Endothelial cell of hepatic sinusoid (primary cell): ENCODE measurements around the gene LMX1A.

Experiments
- in situ Hi-C: cut with HindIII; loops from 2 replicates; pipeline ENCODE4 v1.10.0; 2017; ENCODE audit warnings: low sequenced_read_pairs

Gene LMX1A

GRCh38 chr1:165226326-165226725 lies 130.2 kb downstream of the LMX1A start:
- in situ Hi-C loops = no loop called here

DNA sequence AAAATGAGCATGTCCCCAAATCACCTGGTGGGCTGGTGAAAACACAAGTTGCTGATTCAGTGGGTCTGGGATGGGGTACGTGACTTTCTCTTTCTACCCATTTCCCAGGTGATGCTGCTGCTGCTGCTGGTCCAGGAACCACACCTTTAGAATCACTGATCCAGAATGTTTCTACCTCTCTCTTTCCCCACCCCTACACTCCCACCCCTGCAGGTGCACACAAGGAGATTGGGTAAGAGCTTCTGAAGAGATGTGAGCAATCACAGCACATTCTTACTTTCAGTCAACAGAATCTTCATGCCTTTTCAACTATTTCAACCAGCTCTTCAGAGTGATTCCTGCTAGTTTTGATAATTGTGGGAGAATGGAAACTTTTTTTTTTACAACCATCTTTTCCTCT lies 130.9 kb downstream of the LMX1A start:
- in situ Hi-C loops = no loop called here

GRCh38 chr1:165225062-165225461 lies 131.5 kb downstream of the LMX1A start:
- in situ Hi-C loops = no loop called here

DNA sequence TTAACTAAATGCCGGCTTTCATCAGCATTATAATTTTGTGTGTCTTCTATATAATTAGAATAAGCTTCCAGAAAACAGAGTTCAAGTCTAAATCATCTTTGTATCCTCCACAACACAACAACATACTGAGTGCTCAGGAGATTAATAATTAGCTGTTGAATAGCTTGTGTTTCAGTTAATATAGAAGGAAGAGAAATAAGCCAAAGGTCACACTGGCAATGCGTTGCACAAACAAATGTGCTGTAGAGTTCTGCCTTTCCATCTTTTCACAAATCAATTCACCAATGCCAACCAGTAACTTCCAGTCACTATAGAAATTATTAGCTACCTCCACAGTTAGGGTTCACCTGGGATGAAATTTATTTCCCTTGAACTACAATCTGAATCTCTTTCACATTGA lies 132.0 kb downstream of the LMX1A start:
- in situ Hi-C loops = no loop called here

DNA sequence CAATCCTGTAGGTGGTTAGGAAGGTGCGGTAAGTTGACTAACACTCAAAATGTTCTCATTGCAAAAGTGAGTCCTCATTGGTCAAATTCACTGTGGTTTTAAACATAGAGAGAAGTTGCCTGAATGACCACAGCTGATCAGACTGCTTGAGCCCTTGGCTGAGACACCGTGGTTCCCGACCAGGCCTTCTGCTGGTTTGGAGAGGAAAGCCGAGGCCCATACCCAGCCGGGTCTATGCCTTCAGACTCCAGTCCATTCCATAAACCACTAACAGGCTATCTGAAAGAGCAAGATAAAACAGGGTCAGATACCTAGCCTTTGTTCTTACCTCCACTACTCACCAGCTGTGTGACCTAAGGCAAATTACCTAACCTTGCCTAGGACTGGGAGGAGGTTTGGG lies 133.9 kb downstream of the LMX1A start:
- in situ Hi-C loops = no loop called here

GRCh38 chr1:165218731-165219130 lies 137.8 kb downstream of the LMX1A start:
- in situ Hi-C loops = no loop called here

- in situ Hi-C loops = no loop called here
These were observed 138.6 kb downstream of the LMX1A start for GRCh38 chr1:165217958-165218357.

- in situ Hi-C loops = no loop called here
These were observed 140.3 kb downstream of the LMX1A start for GRCh38 chr1:165216254-165216653.

DNA sequence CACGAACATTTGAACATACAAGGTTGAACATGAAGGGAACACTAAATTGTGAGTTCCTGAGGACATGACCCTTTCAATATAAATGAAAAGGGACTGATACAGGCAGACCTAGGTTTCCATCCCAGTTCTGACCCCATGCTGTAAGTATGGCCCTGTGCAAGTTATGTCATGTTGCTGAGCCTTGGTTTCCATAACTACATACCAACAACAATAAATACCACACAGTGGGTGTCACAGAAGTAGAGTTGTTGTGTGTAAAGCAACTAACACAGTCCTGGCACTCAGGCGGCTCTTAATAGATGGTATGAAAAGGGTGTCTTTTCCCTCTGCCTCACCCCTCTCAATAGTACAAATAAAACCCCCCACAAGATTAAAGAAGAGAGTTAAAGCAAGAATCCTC lies 140.8 kb downstream of the LMX1A start:
- in situ Hi-C loops = no loop called here

GRCh38 chr1:165212229-165212628 lies 144.3 kb downstream of the LMX1A start:
- in situ Hi-C loops = no loop called here

DNA sequence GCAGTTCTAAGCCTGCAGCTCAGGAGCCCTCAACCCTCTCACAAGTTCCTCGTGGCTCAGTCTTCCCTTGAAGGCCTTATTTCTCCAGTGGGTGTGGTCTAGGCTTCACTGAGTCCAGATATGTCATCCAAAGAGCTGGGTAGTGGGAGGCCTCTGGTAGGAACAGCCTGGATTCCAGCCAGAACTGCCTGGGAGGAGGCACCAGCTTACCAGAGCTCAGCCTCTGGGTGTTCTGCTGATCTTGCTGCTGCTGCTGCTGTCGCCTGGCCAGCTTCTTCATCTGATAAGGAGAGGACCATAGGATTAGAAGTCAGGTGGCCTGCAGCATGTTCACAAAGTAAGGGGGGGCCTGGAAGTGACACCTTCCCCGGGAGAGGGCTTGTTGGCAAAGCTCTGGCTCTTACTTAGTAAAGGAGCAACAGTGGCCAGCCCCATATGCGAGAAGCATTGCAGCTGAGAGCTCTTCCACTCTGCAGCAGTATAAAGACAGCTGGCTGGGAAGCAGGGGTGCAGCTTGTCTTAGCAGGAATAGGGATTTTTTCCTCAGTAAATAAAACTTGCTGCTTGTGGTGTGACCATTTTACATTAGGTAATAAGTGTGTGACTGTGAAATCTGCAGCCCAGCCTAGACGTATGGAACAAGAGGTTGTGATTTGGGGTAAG lies 148.5 kb downstream of the LMX1A start:
- in situ Hi-C loops = no loop called here

DNA sequence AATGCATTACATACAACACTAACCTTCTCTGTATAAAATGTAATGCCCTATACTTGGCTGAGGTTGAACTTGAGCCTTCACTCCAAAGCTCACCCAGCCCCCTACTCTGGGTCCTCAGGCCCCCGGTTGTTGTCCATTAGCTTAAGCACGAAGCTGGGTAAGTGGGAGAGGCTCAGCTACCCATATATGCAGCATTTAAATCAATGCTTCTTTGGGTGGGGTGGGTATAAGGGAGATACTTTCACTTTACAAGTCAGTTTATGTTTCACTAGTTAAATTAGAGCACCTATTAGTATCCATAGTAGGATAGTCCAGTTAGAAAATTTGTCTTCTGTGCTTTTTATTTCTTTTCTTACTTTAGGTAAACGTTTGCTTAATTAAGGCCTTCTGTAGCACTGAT lies 151.4 kb downstream of the LMX1A start:
- in situ Hi-C loops = no loop called here

- in situ Hi-C loops = no loop called here
These were observed 152.0 kb downstream of the LMX1A start for GRCh38 chr1:165204548-165204947.

- in situ Hi-C loops = no loop called here
These were observed 165.4 kb downstream of the LMX1A start for GRCh38 chr1:165191087-165191486.

DNA sequence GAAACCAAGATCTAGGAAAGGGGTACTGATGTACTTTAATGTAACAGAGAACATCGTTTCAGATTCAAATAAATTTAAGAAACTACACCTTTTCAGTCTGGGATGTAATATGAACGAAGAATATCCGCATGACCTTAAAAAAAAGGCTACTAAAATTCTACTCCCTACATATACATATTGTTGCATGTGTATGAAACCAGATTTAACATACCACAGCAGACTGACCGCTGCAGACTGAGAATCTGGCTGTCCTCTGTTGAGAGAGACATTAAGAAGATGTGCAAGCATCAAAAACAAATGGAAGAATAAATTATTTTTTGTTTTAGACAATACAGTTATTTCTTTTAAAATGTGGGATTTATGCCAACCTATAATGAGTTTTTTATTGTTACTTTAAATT lies 166.6 kb downstream of the LMX1A start:
- in situ Hi-C loops = no loop called here

DNA sequence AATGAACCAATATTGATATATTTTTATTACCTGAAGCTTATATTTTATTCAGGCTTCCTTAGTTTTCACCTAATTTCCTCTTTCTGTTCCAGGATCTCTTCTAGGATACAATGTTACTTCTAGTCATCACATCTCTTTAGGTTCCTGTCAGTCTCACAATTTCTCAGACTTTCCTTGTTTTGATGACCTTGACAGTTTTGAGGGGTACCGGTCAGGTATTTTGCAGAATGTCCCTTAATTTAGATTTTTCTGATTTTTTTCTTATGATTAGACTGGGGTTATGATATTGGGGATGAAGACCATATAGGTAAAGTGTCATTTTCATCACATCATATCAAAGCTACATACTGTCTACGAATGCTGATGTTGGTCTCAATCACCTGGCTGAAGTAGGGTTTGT lies 167.5 kb downstream of the LMX1A start:
- in situ Hi-C loops = no loop called here

DNA sequence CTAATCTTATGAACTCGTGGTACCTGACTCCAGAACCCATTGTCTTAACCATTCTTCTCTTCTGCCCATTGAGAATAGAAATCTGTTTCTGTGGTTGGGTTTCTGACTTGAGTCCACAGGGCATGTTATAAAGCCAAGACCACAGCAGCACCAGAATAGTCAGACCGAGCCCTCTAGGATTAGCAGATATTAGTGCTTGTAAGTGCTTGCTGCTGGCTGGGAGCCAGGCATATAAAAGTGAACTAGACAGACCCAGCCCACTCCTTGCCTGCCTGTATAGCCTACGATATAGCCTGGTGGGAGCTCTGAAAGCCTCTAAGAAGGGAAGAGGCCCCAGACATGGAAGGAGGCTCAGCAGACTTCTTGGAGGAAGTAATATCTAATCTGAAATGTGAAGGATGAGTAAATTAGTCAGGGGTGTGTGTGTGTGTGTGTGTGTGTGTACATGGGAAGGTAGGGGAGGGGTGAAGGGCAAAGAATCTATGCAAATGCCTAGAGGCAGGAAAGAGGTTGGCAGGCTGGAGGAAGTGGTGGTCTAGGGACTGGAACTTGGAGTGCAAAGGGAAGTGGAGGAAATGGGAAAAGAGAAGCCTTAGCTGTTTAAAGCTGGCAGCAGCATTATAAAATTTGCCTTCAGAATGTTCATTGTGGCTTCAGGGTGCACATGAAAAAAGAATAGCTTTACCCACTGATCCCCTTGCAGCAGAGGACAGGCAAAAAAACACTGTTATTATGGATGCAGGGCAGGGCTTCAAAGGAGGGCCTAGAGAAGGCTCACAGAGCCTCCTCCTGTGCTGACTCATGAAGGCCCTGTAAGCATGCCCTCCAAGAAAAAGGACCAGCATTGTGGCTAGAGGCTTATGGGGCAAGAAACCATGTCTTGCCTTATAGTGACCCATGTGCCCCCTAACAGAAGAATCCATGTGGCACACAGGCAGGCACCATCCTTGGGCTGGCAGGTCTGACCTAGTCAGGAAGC lies 169.2 kb downstream of the LMX1A start:
- in situ Hi-C loops = no loop called here

DNA sequence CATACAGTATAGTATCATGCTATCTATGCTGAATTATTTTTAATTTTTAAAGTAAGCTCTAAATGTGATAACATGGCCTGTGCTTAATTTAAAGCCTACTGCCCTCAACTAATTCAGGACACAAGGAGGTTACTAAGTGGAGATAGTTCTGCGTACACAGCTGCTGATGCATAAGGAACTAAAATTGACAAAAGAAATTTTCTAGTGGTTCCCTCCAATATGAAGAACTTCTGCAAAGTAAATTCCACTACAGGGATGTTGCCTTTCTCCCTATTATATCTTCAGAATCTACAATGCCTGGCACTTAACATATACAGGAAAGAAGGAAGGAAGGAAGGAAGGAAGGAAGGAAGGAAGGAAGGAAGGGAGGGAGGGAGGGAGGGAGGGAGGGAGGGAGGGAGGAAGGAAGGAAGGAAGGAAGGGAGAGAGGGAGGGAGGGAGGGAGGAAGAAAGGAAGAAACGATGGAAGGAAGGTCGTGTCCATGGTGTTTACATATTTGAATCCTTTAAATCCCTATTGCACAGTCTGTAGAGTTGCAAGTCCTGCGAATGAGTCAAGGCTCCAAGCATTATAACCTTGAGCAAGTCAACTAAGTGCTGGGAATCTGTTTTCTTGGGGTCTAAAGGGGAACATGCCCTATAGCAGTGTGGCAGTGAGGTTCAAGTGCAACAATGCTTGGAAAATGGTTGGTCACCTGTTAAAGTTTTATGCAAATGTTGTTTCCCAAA lies 171.2 kb downstream of the LMX1A start:
- in situ Hi-C loops = no loop called here

DNA sequence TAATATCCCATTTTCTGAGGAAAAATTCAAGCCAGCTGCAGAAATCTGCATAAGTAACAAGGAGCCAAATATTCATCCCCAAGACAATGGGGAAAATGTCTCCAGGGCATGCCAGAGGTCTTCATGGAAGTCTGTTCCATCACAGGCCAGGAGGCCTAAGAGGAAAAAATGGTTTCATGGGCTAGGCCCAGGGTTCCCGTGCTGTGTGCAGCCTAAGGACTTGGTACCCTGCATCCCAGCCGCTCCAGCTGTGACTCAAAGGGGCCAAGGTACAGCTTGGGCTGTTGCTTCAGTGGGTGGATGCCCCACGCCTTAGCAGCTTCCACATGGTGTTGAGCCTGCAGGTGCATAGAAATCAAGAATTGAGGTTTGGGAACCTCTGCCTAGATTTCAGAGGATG lies 173.5 kb downstream of the LMX1A start:
- in situ Hi-C loops = no loop called here

- in situ Hi-C loops = no loop called here
These were observed 177.2 kb downstream of the LMX1A start for GRCh38 chr1:165179306-165179705.

- in situ Hi-C loops = no loop called here
These were observed 182.0 kb downstream of the LMX1A start for GRCh38 chr1:165174491-165174890.

DNA sequence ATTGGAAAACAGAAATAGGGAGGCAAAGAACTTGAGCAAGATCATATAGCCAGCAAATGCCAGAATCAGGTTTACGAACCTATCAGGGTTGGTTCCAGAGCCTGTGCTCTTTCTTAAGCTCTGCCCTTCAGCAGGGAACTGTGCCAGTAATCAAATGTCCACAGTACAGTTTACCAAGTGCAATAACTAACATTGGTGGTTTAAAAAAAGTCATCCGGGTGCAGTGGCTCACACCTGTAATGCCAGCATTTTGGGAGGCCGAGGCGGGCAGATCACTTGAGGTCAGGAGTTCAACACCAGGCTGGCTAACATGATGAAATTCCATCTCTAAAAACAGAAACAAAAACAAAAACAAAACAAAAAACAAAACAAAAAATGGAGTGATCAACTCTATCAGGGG lies 182.7 kb downstream of the LMX1A start:
- in situ Hi-C loops = no loop called here
